ENCODE results near the gene NUDT3.

DNA sequence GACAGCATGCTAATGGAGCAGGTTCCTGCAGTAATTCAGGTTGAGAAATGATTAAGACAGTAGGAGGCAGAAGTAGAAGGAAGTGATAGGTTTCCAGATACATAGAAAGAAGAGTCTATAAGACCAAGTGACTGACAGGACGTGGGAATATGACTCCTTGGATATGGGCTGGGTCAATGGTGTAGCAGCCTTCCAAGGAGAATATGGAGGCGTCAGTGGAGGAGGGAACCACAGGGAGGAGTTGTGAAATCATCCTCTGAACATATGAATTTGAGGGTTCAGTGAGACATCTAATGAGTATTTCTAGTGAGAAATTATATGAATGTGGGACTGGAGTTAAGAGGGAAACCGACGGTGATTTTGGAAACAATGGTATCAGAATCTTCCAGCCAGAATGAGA is 43.3 kb downstream of the NUDT3 start:
- TF ChIP-seq, protein P1, sequence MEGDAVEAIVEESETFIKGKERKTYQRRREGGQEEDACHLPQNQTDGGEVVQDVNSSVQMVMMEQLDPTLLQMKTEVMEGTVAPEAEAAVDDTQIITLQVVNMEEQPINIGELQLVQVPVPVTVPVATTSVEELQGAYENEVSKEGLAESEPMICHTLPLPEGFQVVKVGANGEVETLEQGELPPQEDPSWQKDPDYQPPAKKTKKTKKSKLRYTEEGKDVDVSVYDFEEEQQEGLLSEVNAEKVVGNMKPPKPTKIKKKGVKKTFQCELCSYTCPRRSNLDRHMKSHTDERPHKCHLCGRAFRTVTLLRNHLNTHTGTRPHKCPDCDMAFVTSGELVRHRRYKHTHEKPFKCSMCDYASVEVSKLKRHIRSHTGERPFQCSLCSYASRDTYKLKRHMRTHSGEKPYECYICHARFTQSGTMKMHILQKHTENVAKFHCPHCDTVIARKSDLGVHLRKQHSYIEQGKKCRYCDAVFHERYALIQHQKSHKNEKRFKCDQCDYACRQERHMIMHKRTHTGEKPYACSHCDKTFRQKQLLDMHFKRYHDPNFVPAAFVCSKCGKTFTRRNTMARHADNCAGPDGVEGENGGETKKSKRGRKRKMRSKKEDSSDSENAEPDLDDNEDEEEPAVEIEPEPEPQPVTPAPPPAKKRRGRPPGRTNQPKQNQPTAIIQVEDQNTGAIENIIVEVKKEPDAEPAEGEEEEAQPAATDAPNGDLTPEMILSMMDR (IDR thresholded peaks at IDR 0.05) = no peak
- no peak for TF ChIP-seq POLR2A (IDR thresholded peaks at IDR 0.05)
- no peak for TF ChIP-seq POLR2AphosphoS5 (IDR thresholded peaks at IDR 0.05)
